Liver (tissue), 9 donors: ENCODE measurements around the gene GGTLC1. TPM values are rescaled to one million over a fixed set of nuclear protein-coding genes. Genes with fewer than 3 reads are reported as not detected.

ENCODE experiments used
- DNase-seq: peaks from one replicate; pipeline ENCODE4 v3.0.0-alpha.2; 2017; ENCODE audit warnings: low spot score
- H3K27ac ChIP-seq, 2 donors: one replicate each; pipeline ENCODE4 v1.7.0; 2013; ENCODE audit warnings: inconsistent platforms in 2 of 2, low read length in 2 of 2, control low read depth in 1 of 2, low read depth in 1 of 2, mild to moderate bottlenecking in 1 of 2
- H3K27me3 ChIP-seq, 4 donors: one replicate each; pipeline versions ENCODE4 v1.6.1 to v1.7.0; 2013; ENCODE audit warnings: low read length in 3 of 4, inconsistent platforms in 1 of 4, mild to moderate bottlenecking in 1 of 4, moderate library complexity in 1 of 4; ENCODE audit not compliant: control insufficient read depth in 4 of 4, insufficient read depth in 4 of 4
- H3K36me3 ChIP-seq, 4 donors: one replicate each; pipeline versions ENCODE4 v1.6.1 to v1.7.0; 2013; ENCODE audit warnings: low read length in 3 of 4, mild to moderate bottlenecking in 3 of 4, low read depth in 1 of 4, moderate library complexity in 1 of 4; ENCODE audit not compliant: control insufficient read depth in 4 of 4, insufficient read depth in 3 of 4
- H3K4me1 ChIP-seq, 4 donors: one replicate each; pipeline versions ENCODE4 v1.6.1 to v1.7.0; 2013; ENCODE audit warnings: low read length in 3 of 4, mild to moderate bottlenecking in 3 of 4, moderate library complexity in 1 of 4; ENCODE audit not compliant: control insufficient read depth in 4 of 4, insufficient read depth in 4 of 4
- H3K4me3 ChIP-seq, 3 donors: one replicate each; pipeline versions ENCODE4 v1.6.1 to v1.7.0; 2013; ENCODE audit warnings: low read length in 3 of 3, control low read depth in 1 of 3, low read depth in 1 of 3, mild to moderate bottlenecking in 1 of 3
- H3K9ac ChIP-seq, 2 donors: one replicate each; pipeline ENCODE4 v1.7.0; 2013; ENCODE audit warnings: low read length in 2 of 2, mild to moderate bottlenecking in 2 of 2, moderate library complexity in 2 of 2, control low read depth in 1 of 2, low read depth in 1 of 2
- H3K9me3 ChIP-seq, 4 donors: one replicate each; pipeline versions ENCODE4 v1.6.1 to v1.7.0; 2013; ENCODE audit warnings: low read length in 3 of 4; ENCODE audit not compliant: control insufficient read depth in 4 of 4
- ATF3 ChIP-seq: IDR thresholded peaks from 2 replicates; pipeline ENCODE4 v1.6.1; 2016; ENCODE audit warnings: antibody characterized with exemption
- CTCF ChIP-seq: fragments of 150-350 bp; IDR thresholded peaks from 2 replicates; pipeline ENCODE4 v1.5.1; 2017; ENCODE audit warnings: improper control_type of control experiment, low read depth, low read length; ENCODE audit not compliant: missing input control
- EGR1 ChIP-seq, 2 donors: IDR thresholded peaks; 2 replicates each; pipeline ENCODE4 v1.6.1; 2016 to 2018; ENCODE audit warnings: antibody characterized with exemption in 2 of 2, low read depth in 2 of 2
- FOXA2 ChIP-seq: IDR thresholded peaks from 2 replicates; pipeline ENCODE4 v1.6.1; 2016; ENCODE audit warnings: antibody characterized with exemption
- GABPA ChIP-seq, 2 donors: IDR thresholded peaks in 1 of 2; conservative IDR thresholded peaks in 1 of 2; 2 replicates each; pipeline ENCODE4 v1.6.1; 2016; ENCODE audit warnings: antibody characterized with exemption in 2 of 2, mild to moderate bottlenecking in 1 of 2, moderate library complexity in 1 of 2
- HNF4A ChIP-seq, 2 donors: conservative IDR thresholded peaks; 2 replicates each; pipeline ENCODE4 v1.6.1; 2016; ENCODE audit warnings: antibody characterized with exemption in 2 of 2, mild to moderate bottlenecking in 2 of 2
- MAX ChIP-seq: IDR thresholded peaks from 2 replicates; pipeline ENCODE4 v1.6.1; 2016; ENCODE audit warnings: antibody characterized with exemption
- NR2F2 ChIP-seq: IDR thresholded peaks from 2 replicates; pipeline ENCODE4 v1.6.1; 2016; ENCODE audit warnings: antibody characterized with exemption
- REST ChIP-seq: IDR thresholded peaks from 2 replicates; pipeline ENCODE4 v1.6.1; 2016; ENCODE audit warnings: antibody characterized with exemption, mild to moderate bottlenecking
- RXRA ChIP-seq, 2 donors: IDR thresholded peaks; 2 replicates each; pipeline ENCODE4 v1.6.1; 2017 to 2018; ENCODE audit warnings: antibody characterized with exemption in 2 of 2, mild to moderate bottlenecking in 1 of 2
- SP1 ChIP-seq: IDR thresholded peaks from 2 replicates; pipeline ENCODE4 v1.6.1; 2018; ENCODE audit warnings: antibody characterized with exemption, mild to moderate bottlenecking
- TAF1 ChIP-seq: conservative IDR thresholded peaks from 2 replicates; pipeline ENCODE4 v1.6.1; 2016; ENCODE audit warnings: antibody characterized with exemption, mild to moderate bottlenecking
- ZBTB33 ChIP-seq: IDR thresholded peaks from 2 replicates; pipeline ENCODE4 v1.6.1; 2016; ENCODE audit warnings: antibody characterized with exemption
- WGBS: extraction: QIAGEN DNeasy Blood & Tissue Kit; methylation state at CpG from one replicate; pipeline ENCODE4 v1.1.7; 2013; 5-methylcytosine and 5-hydroxymethylcytosine counted together
- polyA plus RNA-seq, 2 donors: library from polyadenylated mRNA; stranded (reverse) in 1 of 2; unstranded in 1 of 2; fragments of 200-250 nt in 1 of 2; fragments of >200 nt in 1 of 2; fragmentation: Nextera tagmentation in 1 of 2; extraction: Ambion mirVana in 1 of 2; gene quantifications; one replicate each; pipeline versions ENCODE4 v1.2.1 to v1.2.3, GENCODE V29; 2013 to 2015
- total RNA-seq, 2 donors: library from RNA; depleted of rRNA; stranded (reverse); fragments of >200 nt; gene quantifications; one replicate each; pipeline ENCODE4 v1.2.3, GENCODE V29; 2014
- donor health status: healthy.
- donor health status: healthy.
- donor health status: healthy.
- donor health status: healthy.
- donor health status: healthy.

The GGTLC1 gene
- total and polyA plus RNA-seq, 4 donors, result not detected

- Histone ChIP-seq H3K9ac (no peak overlapping the region), H3K4me1 (no peaks in the 10 kb centered on the region)
- WGBS, result 85% methylated on average over 7 of the region's 7 CpGs
Observed at GRCh38 chr20:24006626-24007025, 18.0 kb upstream of the GGTLC1 start.

More at GRCh38 chr20:24006626-24007025, 18.0 kb upstream of the GGTLC1 start:
- no peak overlapping the region for H3K27ac ChIP-seq
- no peak overlapping the region for H3K4me3 ChIP-seq
- TF ChIP-seq TAF1, result no peak
- no peak for TF ChIP-seq MAX
- TF ChIP-seq HNF4A (conservative IDR thresholded peaks at IDR 0.05), result no peak
- TF ChIP-seq EGR1 (IDR thresholded peaks at IDR 0.05; ENCODE audit: low read depth in 2 of 2), result no peak
- TF ChIP-seq RXRA (IDR thresholded peaks at IDR 0.05), result no peak
- TF ChIP-seq ZBTB33, result no peak
- TF ChIP-seq REST, result no peak
- TF ChIP-seq FOXA2, result no peak
- no peak for TF ChIP-seq GABPA (IDR thresholded peaks at IDR 0.05 in 1 of 2, conservative IDR thresholded peaks at IDR 0.05 in 1 of 2)
- no peak for TF ChIP-seq SP1
- no peak for TF ChIP-seq NR2F2
- no peak for TF ChIP-seq CTCF
- no peak for TF ChIP-seq ATF3
- H3K9me3 ChIP-seq, result no peaks in the 10 kb centered on the region
- H3K27me3 ChIP-seq, result peaks cover 0 to 6% (median 0%) of the 10 kb centered on the region in 4 donors
- no peaks in the 10 kb centered on the region for H3K36me3 ChIP-seq
- no peak for DNase-seq
